Kasumi-1 (cell line): Measurements from ENCODE around the gene ZFP91.
A peak's percentile ranks its signal among the peaks of the same experiment; 100 is the strongest.
"Not testable (repeated sequence)": the region's sequence is repeated elsewhere in the genome, so short reads cannot be mapped to it uniquely, and the experiment has no call there.

Experiments used
- DNase-seq, 2 experiments: peaks; one replicate each; lab custom pipeline; 2025; lab: John Stamatoyannopoulos, UW

ZFP91 gene, protein sequence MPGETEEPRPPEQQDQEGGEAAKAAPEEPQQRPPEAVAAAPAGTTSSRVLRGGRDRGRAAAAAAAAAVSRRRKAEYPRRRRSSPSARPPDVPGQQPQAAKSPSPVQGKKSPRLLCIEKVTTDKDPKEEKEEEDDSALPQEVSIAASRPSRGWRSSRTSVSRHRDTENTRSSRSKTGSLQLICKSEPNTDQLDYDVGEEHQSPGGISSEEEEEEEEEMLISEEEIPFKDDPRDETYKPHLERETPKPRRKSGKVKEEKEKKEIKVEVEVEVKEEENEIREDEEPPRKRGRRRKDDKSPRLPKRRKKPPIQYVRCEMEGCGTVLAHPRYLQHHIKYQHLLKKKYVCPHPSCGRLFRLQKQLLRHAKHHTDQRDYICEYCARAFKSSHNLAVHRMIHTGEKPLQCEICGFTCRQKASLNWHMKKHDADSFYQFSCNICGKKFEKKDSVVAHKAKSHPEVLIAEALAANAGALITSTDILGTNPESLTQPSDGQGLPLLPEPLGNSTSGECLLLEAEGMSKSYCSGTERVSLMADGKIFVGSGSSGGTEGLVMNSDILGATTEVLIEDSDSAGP

DNA sequence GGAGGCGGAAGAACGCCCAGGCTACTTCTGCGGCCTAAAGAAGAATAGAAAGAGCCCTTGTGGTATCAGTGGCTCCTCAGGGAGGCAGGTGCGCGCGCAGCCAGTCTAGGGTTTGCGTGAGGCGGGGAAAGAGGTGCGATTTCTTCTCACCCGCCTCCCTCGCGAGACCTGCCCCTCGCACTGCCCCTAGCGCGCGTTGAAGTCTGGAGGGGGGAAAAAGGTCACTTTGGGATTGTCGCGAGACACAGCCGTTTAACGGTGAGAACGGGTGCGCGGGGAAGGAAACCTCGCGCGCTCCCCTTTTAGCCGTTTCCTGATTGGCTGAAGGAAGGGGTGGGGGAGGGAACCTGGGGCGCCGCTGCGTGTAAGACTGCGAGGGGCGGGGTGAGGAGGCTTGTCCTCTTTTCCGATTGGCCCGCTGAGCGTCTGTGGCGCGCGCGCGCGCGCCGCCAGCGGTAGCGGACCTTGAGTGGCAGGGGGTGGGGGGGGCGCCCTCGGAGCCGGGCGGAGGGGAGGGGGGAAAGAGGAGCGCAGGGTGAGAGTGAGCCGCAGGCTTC lies at the start of gene ZFP91:
ZFP91 (plus strand) TSS at position 429 of the 557 bp plus-strand sequence. CDS start 219 bp downstream, outside the sequence.
- peak; percentile 96 to 98 for DNase-seq

DNA sequence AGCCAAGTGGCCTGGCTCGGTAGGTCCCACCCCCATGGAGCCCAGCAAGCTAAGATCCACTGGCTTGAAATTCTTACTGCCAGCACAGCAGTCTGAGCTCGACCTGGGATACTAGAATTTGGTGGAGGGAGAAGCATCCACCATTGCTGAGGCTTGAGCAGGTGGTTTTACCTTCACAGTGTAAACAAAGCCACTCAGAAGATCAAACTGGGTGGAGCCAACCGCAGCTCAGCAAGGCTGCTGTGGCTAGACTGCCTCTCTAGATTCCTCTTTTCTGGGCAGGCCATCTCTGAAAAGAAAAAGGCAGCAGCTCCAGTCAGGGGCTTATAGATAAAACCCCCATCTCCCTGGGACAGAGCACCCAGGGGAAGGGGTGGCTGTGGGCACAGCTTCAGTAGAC lies 48.6 kb upstream of the ZFP91 start:
- DNase-seq: no peak

DNA sequence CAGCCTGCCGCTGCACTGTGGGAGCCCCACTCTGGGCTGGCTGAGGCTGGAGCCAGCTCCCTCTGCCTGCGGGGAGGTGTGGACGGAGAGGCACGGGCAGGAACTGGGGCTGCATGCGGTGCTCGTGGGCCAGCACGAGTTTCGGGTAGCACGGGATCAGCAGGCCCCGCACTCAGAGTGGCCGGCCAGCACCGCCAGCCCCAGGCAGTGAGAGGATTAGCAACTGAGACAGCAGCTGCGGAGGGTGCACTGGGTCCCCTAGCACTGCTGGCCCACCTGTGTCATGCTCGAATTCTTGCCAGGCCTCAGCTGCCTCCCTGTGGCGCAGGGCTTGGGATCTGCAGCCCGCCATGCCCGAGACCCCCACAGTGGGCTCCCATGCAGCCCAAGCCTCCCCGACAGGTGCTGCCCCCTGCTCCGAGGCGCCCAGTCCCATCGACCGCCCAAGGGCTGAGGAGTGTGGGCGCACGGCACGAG lies 47.0 kb upstream of the ZFP91 start:
- no peak for DNase-seq

DNA sequence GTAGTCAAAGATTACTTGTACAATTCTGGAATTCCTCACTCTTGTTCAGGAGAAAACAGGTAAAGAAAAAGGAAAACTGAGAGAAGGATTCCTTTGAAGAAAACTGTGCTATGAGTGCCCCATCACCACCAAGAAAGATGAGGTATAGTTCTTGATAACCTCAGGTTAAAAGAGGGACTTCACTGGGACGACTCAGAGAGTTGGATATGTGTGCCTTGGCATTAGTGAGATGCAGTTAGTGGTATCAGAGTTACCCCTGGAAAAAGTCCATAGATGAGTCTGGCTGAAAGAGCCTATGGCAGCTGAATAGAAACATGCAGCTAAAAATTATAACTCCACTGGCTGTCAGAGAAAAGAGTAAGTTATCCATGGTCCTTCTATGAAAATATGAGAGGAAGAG lies 32.0 kb upstream of the ZFP91 start:
- no peak for DNase-seq

DNA sequence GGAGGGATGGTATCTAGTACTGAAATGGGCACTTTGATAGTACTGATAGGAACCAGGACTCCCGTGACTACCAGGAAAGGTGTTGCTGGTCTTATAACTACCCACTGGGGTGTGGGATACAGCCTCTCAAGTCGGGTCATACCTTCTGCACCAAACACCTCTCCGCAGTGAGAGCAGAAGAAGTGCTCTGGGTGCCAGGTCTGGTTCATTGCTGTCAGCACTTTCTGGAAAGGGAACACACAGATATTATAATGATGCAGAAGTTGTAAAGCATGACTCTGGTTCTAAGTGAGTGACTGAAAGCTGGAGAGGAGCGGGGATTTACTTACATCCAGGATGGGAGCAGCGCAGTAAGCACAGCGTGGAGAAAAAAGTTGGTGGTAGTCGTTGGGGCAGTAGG lies 29.2 kb upstream of the ZFP91 start:
- DNase-seq: no peak

DNA sequence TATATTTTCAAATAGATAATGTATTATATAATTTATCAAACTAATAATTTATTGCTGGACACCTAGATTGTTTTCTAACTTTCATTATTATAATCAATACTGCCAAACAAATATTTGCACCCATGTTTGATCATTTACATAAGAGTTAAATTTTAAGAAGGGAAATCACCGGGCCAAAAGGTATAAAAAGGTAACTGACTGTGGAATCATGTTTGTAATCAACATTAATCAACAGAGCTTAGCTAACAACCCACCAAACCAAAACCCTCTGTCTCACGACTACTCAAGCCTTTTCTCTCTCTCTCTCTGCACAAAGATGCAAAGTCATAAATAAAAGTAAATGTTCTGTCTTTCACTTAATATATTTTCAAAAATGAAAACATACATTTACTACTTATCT lies 18.0 kb upstream of the ZFP91 start:
- DNase-seq: no peak

DNA sequence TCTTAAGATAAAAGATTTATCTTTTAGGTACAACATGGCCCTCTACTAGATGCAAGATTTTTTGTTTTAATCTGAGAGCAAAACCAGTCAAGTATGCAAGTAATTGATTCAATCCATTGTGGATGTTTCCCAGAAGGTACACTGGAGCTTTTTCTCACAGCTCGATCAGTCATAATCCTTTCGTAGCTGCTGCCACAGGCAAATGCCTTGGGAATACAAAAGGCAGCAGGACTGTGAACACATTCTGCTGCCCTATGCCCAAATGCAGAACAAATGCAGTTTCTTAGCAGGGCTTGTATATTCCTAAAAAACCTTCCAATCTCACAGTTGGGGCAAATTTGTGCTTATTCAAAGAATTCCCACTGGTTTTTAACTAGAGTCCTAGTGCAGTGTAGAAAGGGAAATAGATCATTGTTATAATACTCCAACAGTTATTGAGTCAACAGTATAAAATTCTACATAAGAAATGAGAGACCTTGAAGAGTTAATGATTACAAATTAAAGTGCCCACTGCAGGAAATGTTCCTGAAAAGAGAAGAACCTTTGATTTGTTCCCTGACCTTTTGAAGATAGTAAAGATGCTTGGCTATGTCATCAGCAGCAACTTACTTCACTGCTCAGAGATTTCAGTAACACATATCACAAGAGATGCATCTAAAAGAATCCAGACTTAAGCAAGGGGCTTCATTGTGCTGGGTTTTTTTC lies 17.3 kb upstream of the ZFP91 start:
- DNase-seq: no peak

DNA sequence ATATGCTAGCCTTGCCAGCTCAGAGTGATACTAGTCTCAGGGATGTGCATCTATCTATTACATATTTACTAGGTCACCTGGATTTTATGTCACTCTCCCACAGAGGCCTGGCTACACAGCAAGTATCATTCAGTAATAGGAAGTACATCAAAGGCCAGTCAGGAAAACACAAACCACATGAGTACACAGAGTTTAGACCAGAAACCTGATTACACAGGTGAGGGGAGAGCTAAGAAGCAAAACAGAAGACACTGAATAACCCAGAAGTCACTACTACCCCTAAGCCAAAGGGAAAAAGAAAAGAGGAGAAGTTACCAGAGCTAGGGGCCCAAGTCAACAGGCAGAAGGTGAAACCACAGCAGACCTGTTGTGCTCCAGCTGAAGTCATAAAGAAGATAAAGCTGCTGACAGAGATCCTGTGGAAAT lies 16.5 kb upstream of the ZFP91 start:
- DNase-seq: no peak

DNA sequence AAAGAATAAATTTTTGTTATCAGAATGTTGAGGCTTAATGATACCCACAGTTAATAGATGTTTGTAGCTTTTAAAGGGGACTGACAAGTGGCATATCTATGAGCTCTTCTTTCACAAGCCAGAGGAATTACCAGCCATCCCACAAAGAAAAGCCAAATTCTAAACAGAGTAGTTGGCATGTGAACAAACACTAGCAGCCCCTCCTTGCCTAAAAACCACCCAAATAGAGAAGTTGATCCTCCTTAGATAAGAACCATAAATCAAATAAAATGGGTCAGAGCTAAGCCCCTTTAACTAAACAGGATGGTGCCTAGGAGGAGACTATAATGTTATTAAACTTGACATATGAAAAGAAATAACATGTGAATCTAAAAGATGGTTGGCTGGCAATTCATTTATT lies 14.6 kb upstream of the ZFP91 start:
- peak in 1 of 2 experiments; percentile 20 for DNase-seq

DNA sequence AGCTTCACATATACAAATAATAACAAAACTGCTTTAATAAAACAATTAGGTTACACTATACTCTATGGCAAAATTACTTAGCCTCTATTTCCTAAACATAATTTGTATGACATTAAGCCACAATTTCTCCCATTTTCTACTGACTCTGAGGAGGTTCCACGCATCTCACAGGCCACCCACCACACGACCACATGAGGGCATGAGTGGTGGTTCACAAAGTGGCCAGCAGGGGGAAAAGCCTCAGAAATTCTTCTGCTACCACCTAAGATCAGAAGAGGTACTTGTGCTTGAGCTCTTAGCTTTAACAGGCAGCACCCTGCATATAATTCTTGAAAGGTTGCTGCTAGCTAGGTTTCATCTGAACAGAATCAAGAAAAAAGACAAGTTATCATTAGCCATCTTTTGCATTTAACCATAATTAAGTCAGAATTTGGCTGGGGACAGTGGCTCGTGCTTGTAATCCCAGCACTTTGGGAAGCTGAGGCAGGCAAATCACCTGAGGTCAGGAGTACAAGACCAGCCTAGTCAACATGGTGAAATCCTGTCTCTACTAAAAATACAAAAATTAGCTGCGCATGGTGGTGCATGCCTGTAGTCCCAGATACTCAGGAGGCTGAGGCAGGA lies 10.9 kb upstream of the ZFP91 start:
- DNase-seq: peak; percentile 81 to 82

DNA sequence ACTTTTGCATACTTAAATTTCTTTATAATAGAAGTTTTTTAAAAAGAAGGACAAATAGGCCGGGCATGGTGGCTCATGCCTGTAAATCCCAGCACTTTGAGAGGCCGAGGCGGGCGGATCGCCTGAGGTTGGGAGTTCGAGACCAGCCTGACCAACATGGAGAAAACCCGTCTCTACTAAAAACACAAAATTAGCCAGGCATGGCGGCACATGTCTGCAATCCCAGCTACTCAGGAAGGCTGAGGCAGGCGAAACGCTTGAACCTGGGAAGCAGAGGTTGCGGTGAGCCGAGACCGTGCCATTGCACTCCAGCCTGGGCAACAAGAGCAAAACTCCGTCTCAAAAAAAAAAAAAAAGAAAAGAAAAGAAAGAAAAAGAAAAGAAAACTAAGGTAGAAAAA lies 6.0 kb upstream of the ZFP91 start:
- not testable (repeated sequence) for DNase-seq

DNA sequence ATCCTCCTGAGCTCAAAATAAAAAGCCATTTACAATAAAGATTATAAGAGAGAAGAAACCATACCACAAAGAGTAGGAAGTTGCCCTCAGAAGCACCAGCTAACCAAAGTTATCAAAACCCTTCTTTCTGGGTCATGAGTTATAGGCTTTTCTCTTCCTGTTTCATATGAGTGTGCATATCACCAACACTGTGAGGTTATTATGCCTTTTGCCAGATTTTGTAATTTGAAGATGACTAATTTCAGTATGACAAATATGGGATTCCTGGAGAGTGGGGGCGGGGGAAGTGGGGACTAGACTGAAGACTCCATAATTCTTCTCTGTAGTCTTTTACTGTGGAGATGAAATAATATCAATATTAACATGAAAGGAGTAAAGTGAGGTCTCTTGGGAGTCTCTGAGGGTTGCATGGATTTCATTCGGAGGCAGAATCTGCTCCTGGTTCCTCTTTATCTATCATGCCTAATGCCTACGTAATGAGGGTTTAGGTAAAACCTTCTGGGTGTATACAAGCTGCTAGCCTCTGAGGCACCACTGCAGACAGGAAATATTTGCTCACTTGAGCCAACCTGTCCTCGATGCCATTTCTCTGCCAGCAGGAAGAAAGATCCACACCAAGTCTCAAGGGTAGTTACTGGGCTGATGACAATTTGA lies 5.3 kb upstream of the ZFP91 start:
- peak; percentile 57 to 64 for DNase-seq

DNA sequence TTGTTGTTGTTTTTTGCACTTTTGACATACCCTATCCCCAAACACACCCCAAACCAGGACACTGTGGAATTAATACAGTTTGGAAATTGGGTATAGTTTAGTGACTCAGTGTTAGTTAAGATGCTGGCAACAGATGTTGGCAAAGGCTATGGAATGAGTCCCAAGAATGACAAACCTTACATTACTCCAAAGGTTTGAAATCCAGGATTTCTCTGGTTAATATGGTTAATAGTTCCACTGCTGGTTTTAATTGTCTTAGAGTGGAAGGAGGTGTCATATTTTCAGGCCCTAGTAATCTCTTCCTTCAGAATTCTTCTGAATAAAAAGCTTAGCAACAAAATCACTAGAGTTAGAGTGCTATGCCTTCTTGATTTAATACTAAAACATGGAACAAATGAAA lies 4.0 kb upstream of the ZFP91 start:
- DNase-seq: no peak

DNA sequence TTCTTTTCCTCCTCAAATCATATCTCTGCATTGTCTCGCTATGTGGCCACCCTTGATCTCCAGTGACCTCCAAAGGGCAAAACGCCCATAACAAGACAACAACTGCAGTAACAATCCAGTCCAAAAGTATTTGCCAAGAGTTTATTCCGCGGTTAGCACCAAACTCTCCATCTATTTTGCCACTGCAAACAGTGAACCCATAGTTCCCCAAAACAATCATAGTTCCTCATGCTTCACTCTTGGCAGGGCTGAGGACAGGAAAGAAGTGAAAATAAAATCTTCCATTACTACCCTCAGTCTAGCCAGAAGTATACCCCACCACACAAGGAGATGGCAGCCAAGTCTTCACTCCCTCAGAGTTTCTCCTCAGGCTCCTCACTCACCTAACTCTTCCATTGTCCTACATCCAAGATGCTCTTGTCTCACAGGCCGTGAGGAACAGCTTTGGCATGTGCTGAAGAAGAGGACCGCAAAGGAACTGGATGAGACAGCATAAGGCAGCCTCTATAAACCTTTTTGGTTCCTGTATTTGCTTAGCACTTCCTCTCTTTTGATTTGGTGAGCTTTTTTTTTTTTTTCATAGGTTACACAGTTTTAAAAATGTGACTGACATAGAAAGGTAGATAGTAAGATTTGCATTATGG lies 3.4 kb upstream of the ZFP91 start, which contains the start of gene LPXN:
LPXN (minus strand) TSS at position 480 of the 644 bp plus-strand sequence; CDS start at position 396, 84 bp downstream.
- DNase-seq: peak; percentile 82 to 89

DNA sequence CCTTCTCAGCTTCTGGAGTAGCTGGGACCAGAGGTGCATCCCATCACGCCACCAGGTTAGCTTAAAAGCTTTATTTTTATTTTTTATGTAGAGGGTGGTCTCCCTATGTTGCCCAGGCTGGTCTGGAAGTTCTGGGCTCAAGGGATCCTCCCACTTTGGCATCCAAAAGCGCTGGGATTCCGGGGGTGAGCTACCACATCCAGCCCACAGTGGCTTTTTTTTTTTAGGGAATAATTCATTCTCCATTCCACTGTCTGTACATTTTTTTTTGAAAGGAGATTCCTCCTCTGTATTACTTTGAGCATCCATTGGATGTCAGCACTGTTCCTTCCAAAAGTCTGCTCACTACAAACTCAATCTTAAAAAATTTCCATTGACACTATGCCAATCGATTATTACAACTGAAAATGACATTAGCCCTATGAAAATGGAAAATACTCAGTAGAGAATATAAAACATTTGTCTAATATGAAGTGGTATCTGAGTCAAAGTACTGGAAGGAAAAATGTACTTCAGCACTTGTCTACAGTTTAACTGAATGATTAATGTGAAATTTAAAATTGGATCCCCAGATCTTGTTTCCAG lies 1.9 kb upstream of the ZFP91 start:
- peak; percentile 48 to 59 for DNase-seq

DNA sequence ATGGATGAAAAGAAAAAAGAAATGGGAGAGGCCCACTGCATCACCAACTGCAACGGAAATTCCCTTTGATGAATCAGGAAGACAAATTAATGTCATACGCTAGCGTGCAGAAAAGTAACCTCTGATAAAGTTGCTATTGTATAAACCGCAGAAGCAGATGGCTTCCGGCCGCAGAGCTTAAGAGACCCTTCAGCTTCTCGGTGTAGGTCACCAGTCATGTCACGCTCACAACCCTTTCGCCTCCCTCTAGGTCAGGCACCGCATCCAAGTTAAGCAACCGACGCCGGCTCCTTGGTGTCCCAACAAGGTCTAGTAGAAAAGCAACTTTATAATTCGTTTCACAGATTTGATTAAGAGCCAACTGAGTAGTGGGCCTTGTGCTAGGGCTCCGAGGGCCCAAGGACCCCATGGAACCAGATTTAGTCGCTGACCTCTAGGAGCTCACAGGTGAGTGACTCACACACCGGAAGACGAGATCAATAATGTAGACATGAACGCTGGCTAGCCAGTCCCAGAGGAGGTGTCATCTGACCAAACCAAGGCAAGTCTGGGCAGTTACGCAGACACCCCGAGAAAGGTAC lies 1.2 kb upstream of the ZFP91 start:
- peak; percentile 85 to 87 for DNase-seq

DNA sequence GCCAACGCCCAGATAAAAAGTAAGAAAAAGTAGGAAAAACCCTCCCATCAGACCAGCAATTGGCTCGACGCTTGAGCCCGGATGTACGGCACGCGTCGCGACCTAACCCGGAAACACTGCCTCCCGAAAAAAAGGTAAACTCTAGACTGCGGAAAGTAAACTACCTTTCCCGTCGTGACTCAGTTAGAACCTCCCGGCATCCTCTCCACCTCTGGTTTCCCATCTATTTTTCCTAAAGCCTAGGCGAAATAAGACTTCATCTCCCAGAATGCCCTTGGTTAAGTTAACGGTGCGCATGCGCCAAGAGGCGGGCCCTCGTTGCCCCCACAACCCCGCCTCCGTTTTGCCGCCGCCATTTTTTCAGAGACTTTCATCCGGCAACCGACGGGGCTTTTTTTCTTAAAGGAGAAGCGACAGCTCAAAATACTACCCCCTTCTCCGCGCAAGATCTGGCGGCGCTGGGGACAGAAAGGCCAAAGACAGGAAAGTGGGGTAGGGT lies 678 bp upstream of the ZFP91 start:
- peak; percentile 99 for DNase-seq

DNA sequence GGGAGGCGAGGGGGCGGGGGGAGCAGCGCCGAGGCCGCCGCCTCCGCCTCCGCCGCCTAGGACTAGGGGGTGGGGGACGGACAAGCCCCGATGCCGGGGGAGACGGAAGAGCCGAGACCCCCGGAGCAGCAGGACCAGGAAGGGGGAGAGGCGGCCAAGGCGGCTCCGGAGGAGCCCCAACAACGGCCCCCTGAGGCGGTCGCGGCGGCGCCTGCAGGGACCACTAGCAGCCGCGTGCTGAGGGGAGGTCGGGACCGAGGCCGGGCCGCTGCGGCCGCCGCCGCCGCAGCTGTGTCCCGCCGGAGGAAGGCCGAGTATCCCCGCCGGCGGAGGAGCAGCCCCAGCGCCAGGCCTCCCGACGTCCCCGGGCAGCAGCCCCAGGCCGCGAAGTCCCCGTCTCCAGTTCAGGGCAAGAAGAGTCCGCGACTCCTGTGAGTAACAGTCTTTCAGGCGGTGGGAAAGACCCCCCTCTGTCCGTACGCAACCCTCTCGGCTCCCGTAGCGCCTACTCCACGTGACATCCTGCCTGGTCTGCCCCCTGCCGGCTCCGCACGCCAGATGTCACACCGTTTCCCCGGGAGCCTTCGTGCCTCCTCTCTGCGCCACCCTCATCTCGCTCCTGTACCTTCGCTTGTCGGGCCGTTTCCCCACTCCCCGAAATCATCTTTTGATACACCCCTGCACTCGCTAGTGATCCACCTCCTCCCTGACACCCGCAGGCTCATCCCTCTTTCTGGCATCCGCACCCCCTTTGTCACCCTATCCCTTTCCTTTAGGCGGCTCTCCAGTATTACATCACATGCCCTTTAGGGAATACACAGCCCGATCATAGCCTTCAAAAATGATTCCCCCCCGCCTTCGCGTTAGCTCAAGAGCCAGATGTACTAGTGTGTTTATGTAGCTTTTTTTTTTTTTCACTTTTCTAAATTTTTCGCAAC lies 598 bp downstream of the ZFP91 start:
- DNase-seq: peak; percentile 91 to 93

DNA sequence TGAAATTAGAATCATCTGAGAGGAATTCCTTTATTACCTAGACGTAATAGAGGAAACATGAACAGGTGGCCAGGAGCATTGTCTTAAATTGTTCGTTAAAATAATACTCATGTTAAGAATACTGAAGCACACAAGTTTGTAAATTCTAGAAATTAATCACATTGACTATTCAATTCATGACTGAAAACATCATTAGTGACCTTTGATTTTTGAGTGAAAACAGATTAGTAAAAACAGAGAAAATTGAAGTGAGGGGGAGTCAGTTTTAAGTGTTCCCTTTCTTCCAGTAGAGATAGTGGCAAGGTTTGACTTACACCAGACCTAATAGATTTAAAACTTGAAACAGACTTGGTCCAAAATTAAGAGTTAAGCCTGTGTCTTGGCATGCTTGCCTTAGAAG lies 1.4 kb downstream of the ZFP91 start:
- no peak for DNase-seq
